Panc1 (cell line): ENCODE measurements around the gene C1RL.

Experiments used
- SIN3A ChIP-seq: IDR thresholded peaks from 2 replicates; pipeline ENCODE4 v1.6.1; 2012; ENCODE audit warnings: low read depth, mild to moderate bottlenecking, low read length, moderate library complexity, borderline replicate concordance; ENCODE audit not compliant: insufficient read depth
- TF ChIP-seq, protein P1 (sequence below): fragments of 450-650 bp; IDR thresholded peaks from 2 replicates; pipeline ENCODE4 v1.5.1; 2017; ENCODE audit warnings: mild to moderate bottlenecking

DNA sequence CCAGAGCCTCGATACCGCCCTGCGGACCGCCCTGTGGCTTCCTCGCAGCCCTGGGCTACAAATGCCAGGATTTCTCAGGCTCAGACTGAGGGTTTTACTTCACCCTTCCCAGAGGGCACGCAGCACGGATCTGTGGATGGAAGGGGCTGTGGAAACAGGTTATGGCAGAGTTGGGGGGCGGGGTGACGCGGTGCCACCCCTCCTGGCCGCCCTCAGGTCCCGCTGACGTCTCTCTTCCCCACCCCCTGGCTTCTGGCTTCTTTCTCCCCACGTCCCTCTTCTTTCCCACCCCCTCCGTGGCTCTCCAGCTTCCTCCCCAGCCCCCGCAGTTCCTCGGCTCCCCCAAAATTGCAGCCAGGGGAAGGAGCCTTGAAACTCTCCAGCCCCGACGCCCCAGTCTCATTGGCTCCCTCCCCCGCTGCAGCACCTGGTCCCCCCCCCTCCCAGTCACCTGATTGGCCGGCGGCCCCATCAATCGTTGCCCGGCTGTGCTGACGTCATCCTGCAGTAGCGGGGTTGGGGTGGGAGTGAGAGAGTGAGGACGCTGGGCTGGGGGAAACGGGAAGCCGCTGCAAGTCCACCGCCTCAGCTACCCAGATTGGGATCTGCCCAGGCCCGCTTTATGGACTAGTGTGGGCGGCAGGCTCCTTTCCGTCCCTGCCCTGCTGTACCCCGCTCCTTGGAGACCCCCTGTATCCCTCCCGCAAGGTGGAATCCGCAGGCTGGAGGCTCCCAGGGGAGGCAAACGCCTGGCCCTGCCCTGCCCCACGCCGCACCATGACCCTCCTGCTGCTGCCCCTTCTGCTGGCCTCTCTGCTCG lies 21.1 kb upstream of the C1RL start, which contains the start of gene CLSTN3:
- TF ChIP-seq, protein P1, sequence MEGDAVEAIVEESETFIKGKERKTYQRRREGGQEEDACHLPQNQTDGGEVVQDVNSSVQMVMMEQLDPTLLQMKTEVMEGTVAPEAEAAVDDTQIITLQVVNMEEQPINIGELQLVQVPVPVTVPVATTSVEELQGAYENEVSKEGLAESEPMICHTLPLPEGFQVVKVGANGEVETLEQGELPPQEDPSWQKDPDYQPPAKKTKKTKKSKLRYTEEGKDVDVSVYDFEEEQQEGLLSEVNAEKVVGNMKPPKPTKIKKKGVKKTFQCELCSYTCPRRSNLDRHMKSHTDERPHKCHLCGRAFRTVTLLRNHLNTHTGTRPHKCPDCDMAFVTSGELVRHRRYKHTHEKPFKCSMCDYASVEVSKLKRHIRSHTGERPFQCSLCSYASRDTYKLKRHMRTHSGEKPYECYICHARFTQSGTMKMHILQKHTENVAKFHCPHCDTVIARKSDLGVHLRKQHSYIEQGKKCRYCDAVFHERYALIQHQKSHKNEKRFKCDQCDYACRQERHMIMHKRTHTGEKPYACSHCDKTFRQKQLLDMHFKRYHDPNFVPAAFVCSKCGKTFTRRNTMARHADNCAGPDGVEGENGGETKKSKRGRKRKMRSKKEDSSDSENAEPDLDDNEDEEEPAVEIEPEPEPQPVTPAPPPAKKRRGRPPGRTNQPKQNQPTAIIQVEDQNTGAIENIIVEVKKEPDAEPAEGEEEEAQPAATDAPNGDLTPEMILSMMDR: no peak
- no peak for TF ChIP-seq SIN3A
